GM12873 (cell line): Measurements from ENCODE around the gene RUSC2.

Experiments
- TF ChIP-seq, protein P1 (sequence below): IDR thresholded peaks from 2 replicates; pipeline ENCODE4 v1.5.1; 2012; ENCODE audit warnings: low read depth, mild to moderate bottlenecking, moderate library complexity, low read length, control low read depth; ENCODE audit not compliant: insufficient read depth; ENCODE audit errors: missing control alignments

The RUSC2 gene

GRCh38 chr9:35533398-35533797, 43.5 kb downstream of the RUSC2 start:
- TF ChIP-seq, protein P1, sequence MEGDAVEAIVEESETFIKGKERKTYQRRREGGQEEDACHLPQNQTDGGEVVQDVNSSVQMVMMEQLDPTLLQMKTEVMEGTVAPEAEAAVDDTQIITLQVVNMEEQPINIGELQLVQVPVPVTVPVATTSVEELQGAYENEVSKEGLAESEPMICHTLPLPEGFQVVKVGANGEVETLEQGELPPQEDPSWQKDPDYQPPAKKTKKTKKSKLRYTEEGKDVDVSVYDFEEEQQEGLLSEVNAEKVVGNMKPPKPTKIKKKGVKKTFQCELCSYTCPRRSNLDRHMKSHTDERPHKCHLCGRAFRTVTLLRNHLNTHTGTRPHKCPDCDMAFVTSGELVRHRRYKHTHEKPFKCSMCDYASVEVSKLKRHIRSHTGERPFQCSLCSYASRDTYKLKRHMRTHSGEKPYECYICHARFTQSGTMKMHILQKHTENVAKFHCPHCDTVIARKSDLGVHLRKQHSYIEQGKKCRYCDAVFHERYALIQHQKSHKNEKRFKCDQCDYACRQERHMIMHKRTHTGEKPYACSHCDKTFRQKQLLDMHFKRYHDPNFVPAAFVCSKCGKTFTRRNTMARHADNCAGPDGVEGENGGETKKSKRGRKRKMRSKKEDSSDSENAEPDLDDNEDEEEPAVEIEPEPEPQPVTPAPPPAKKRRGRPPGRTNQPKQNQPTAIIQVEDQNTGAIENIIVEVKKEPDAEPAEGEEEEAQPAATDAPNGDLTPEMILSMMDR: no peak

- TF ChIP-seq, protein P1: no peak
Measured at GRCh38 chr9:35537913-35538312, 48.0 kb downstream of the RUSC2 start.

DNA sequence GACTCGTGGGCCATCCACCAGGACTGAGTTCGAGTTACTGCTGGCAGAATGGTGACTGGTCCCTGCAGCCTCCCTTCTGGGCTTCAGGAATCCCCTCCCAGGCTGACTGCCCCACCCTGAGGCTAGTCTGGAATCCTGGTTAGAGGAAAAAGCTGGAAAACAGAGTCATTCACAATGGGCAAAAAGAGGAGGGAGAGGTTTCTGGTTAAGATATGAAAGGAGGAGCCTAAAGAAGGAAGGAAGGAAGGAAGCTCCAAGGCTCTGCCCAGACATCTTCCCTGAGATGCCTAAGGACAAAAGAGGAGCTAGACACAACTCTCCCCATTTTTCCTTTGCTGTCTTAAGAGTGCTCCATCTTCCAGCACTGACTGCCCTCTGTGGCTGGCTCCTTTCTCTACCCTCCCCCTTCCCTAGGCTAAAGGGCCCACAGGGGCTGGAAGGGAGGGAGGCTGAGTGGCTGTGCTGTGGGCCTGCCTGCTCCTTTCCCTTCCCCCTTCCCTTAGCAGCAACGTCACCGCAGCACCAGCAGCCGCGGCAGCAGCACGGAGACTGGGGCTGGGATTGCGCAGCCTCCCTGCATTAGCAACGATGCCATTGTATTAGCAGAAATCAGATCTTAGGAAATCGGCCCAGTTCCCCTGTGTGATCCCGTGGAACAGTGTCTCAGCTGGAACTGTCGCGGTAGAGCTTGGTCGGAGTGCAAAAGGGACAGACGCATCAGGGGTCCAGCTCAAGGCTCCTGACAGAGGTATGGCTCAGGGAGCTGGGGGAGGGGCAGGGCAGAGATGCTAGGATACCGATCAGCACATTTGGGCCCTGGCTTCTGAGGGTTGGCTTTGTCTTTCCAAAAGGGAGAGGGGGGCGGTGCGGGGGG, 48.7 kb downstream of the RUSC2 start:
- TF ChIP-seq, protein P1: no peak
